ENCODE measurements around the gene CADPS. TPM values are rescaled to one million over a fixed set of nuclear protein-coding genes. Genes with fewer than 3 reads are reported as not detected.

Gene CADPS
- total and polyA plus RNA-seq, 9 of the 15 experiments (the other 6 are each of a cell fraction or from before 2014, with no cell fraction given), result not detected

GRCh38 chr3:62462104-62462762 is 413.0 kb downstream of the CADPS start (continued):
- TF ChIP-seq, protein P1, sequence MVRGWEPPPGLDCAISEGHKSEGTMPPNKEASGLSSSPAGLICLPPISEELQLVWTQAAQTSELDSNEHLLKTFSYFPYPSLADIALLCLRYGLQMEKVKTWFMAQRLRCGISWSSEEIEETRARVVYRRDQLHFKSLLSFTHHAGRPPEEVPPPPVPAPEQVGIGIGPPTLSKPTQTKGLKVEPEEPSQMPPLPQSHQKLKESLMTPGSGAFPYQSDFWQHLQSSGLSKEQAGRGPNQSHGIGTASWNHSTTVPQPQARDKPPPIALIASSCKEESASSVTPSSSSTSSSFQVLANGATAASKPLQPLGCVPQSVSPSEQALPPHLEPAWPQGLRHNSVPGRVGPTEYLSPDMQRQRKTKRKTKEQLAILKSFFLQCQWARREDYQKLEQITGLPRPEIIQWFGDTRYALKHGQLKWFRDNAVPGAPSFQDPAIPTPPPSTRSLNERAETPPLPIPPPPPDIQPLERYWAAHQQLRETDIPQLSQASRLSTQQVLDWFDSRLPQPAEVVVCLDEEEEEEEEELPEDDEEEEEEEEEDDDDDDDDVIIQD (CRISPR knock-in tag; IDR thresholded peaks at IDR 0.05), result no peak
- no peak for TF ChIP-seq MLLT1 (IDR thresholded peaks at IDR 0.05)
- no peak for TF ChIP-seq ZNF134 (CRISPR knock-in tag; conservative IDR thresholded peaks at IDR 0.05)
- no peak for TF ChIP-seq ZNF740 (CRISPR knock-in tag; IDR thresholded peaks at IDR 0.05)
- no peak for TF ChIP-seq ZNF740 (tag; IDR thresholded peaks at IDR 0.05)
- no peak for TF ChIP-seq NONO (IDR thresholded peaks at IDR 0.05; ENCODE audit: low read depth in 2 of 2, low read length in 1 of 2)
- TF ChIP-seq, protein P2, sequence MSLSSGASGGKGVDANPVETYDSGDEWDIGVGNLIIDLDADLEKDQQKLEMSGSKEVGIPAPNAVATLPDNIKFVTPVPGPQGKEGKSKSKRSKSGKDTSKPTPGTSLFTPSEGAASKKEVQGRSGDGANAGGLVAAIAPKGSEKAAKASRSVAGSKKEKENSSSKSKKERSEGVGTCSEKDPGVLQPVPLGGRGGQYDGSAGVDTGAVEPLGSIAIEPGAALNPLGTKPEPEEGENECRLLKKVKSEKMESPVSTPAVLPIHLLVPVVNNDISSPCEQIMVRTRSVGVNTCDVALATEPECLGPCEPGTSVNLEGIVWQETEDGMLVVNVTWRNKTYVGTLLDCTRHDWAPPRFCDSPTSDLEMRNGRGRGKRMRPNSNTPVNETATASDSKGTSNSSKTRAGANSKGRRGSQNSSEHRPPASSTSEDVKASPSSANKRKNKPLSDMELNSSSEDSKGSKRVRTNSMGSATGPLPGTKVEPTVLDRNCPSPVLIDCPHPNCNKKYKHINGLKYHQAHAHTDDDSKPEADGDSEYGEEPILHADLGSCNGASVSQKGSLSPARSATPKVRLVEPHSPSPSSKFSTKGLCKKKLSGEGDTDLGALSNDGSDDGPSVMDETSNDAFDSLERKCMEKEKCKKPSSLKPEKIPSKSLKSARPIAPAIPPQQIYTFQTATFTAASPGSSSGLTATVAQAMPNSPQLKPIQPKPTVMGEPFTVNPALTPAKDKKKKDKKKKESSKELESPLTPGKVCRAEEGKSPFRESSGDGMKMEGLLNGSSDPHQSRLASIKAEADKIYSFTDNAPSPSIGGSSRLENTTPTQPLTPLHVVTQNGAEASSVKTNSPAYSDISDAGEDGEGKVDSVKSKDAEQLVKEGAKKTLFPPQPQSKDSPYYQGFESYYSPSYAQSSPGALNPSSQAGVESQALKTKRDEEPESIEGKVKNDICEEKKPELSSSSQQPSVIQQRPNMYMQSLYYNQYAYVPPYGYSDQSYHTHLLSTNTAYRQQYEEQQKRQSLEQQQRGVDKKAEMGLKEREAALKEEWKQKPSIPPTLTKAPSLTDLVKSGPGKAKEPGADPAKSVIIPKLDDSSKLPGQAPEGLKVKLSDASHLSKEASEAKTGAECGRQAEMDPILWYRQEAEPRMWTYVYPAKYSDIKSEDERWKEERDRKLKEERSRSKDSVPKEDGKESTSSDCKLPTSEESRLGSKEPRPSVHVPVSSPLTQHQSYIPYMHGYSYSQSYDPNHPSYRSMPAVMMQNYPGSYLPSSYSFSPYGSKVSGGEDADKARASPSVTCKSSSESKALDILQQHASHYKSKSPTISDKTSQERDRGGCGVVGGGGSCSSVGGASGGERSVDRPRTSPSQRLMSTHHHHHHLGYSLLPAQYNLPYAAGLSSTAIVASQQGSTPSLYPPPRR (CRISPR knock-in tag; IDR thresholded peaks at IDR 0.05; ENCODE audit: borderline replicate concordance), result no peak
- no peak for TF ChIP-seq PYGO2 (tag; IDR thresholded peaks at IDR 0.05)
- no peak for TF ChIP-seq ZNF445 (CRISPR knock-in tag; IDR thresholded peaks at IDR 0.05; ENCODE audit: low read depth)
- TF ChIP-seq ZNF280B (CRISPR knock-in tag; IDR thresholded peaks at IDR 0.05), result no peak

All from K562 (cell line).